NB4 (cell line): ENCODE measurements around the gene MAN1B1.
A peak's percentile ranks its signal among the peaks of the same experiment; 100 is the strongest.

Source experiments
- DNase-seq: peaks from one replicate; pipeline ENCODE4 v3.0.0; 2010; ENCODE audit warnings: low read depth
- H3K4me3 ChIP-seq: one replicate; pipeline ENCODE4 v1.5.1; 2011; ENCODE audit warnings: mild to moderate bottlenecking, low read depth, low read length, moderate library complexity
- MYC ChIP-seq: IDR thresholded peaks from 2 replicates; pipeline ENCODE4 v1.6.1; 2011; ENCODE audit warnings: low read depth, low read length
- POLR2A ChIP-seq: IDR thresholded peaks from 2 replicates; pipeline ENCODE4 v1.6.1; 2011; ENCODE audit warnings: mild to moderate bottlenecking; ENCODE audit not compliant: insufficient read length; ENCODE audit errors: extremely low read depth
- TF ChIP-seq, protein P1 (sequence below): IDR thresholded peaks from one replicate; pipeline ENCODE4 v1.5.1; 2012; ENCODE audit warnings: low read depth, low read length
- TF ChIP-seq, protein P2 (sequence below): IDR thresholded peaks from 2 replicates; pipeline ENCODE4 v1.6.1; 2011; ENCODE audit warnings: low read depth, low read length

MAN1B1 gene

DNA sequence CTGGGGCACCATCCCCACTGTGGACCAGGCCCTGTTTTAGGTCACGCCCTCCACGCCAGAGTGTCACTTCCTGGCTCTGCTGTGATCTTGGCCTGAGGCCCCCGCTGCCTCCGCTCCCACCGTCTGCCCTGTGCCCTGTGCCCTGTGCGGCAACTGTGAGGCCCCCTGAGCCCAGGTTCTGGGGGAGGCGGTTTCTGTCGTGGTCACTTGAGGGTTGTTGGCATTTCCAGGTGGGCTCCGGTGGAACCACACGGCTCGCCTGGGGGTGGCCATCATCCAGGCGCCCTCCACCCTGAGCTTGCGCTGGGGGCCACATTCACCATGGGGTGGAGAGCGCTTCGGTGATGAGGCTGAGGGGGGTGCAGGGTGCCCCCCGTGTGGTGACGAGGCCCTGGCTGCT is 21.2 kb downstream of the MAN1B1 start:
- no peak for TF ChIP-seq MYC
- TF ChIP-seq, protein P1, sequence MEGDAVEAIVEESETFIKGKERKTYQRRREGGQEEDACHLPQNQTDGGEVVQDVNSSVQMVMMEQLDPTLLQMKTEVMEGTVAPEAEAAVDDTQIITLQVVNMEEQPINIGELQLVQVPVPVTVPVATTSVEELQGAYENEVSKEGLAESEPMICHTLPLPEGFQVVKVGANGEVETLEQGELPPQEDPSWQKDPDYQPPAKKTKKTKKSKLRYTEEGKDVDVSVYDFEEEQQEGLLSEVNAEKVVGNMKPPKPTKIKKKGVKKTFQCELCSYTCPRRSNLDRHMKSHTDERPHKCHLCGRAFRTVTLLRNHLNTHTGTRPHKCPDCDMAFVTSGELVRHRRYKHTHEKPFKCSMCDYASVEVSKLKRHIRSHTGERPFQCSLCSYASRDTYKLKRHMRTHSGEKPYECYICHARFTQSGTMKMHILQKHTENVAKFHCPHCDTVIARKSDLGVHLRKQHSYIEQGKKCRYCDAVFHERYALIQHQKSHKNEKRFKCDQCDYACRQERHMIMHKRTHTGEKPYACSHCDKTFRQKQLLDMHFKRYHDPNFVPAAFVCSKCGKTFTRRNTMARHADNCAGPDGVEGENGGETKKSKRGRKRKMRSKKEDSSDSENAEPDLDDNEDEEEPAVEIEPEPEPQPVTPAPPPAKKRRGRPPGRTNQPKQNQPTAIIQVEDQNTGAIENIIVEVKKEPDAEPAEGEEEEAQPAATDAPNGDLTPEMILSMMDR = no peak
- no peak for TF ChIP-seq POLR2A
- TF ChIP-seq, protein P2, sequence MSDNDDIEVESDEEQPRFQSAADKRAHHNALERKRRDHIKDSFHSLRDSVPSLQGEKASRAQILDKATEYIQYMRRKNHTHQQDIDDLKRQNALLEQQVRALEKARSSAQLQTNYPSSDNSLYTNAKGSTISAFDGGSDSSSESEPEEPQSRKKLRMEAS = no peak
- no peak overlapping the region for H3K4me3 ChIP-seq
- no peak for DNase-seq

DNA sequence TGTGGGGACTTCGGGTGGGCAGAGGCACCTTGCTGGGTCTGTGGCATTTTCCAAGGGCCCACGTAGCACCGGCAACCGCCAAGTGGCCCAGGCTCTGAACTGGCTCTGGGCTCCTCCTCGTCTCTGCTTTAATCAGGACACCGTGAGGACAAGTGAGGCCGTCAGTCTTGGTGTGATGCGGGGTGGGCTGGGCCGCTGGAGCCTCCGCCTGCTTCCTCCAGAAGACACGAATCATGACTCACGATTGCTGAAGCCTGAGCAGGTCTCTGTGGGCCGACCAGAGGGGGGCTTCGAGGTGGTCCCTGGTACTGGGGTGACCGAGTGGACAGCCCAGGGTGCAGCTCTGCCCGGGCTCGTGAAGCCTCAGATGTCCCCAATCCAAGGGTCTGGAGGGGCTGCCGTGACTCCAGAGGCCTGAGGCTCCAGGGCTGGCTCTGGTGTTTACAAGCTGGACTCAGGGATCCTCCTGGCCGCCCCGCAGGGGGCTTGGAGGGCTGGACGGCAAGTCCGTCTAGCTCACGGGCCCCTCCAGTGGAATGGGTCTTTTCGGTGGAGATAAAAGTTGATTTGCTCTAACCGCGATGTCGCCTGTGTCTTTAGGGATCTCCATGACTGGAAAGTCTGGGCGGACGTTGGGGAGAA is 21.9 kb downstream of the MAN1B1 start:
- no peak for DNase-seq
- H3K4me3 ChIP-seq = no peak overlapping the region
- TF ChIP-seq, protein P2 = no peak
- TF ChIP-seq POLR2A = peak; percentile 15

DNA sequence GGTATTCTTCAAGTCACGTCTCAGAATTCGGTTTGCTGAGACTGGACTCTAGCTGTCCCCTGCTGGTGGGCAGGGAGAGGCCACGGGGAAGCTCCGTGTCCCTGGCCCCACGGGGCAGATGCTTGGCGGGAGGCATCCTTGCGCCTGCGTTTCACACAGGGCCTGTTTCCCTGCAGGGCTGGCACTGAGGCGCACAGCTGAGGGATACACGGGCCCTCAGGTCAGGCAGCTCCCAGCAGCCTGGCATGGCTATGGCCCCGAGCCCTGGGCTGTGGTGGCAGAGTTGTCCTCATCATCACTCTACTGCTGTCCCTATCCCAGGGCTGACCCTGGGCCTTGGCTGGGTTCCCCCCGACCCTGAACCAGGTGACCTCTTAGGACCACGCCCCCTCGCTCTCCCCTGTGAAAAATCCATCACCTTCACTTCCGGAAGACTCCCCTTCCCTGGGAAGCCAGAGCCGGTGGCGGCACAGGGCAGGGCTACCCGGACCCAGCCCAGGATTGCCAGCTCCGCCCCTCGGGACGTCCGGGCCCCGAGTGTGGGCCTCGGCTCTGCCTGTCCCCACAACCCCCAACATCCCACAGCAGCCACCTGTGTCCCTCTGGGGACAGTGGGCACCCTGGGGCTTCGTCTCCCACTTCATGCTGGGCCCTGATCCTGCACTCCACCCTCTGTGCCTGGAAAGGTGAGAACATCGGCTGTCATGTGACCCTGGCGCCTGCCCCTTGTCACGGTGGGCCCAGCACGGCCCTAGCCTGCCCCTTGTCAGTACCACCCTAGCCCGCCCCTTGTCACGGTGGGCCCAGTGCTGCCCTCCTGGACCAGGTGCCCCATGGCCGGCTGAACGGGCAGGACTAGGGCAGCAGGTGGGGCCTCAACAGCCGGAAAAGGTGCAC is 22.7 kb downstream of the MAN1B1 start:
- TF ChIP-seq POLR2A = no peak
- H3K4me3 ChIP-seq = no peak overlapping the region
- DNase-seq = no peak

DNA sequence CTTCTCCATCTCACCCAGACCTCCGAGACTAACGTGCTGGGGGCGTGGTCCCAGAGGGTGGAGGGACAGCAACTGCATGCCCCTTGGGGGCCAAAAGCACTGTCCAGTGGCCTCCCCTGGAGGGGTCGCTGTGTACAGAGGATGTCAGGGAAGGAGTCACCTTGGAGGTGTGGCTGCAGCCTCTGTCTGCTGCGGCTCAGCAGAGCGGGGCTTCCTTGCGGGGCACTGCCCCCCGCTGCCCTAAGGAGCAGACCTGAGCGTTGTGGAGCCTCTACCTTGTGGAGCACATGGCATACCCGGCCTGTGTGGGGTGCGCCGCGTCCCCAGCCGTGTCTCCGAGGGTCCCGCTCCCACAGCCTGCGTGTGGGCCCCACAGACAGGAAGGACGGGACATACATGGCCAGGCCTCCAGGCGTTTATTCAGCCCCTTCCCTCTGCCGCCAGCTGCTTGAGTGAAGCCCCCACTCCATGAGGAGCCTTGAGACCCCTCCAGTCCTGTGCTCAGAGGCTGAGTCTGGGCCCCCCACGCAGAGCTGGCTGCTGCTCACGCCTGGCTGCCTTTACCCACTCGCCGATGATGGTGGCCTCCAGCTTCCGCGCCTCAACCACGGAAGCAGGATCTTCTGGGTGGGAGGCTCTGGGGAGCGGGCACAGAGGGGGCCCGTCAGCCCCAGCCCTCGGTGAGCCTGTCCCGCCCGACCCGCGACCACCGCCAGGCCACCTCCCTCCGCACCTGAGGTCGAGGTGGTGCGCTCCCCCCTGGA is 23.5 kb downstream of the MAN1B1 start:
- no peak overlapping the region for H3K4me3 ChIP-seq
- TF ChIP-seq, protein P1 = no peak
- TF ChIP-seq, protein P2 = no peak
- TF ChIP-seq MYC (no peak), POLR2A (no peak)
- DNase-seq = no peak

DNA sequence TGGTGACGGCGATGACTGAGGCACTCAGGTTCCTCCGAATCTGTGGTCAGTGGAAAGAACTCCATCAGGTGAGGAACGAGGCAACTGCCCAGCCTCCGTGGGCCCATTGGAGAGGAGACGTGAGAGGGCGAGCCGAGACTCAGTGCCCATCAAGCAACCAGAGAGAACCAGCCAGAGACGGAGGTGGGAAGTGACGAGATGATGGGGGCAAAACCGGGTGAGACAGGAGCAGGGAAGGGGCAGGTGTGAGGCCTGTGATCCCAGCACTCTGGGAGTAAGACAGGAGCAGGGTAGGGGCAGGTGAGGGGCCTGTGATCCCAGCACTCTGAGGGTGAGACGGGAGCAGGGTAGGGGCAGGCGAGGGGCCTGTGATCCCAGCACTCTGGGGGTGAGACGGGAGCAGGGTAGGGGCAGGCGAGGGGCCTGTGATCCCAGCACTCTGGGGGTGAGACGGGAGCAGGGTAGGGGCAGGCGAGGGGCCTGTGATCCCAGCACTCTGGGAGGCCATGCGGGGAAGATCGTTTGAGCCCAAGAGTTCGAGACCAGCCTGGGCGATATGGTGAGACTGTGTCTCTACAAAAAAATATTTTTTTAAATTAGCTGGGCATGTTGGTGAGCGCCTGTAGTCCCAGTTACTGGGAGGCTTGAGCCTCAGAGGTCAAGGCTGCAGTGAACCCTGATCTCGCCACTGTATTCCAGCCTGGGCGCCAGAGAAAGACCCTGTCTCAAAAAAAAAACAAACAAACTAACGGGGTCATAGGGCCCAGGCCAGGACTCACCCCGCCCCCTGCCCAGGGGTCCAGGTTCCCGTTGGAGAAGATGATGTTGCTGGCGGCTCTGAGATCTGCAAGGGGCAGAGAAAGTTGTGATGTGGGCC is 24.4 kb downstream of the MAN1B1 start:
- H3K4me3 ChIP-seq = no peak overlapping the region
- TF ChIP-seq, protein P1 = no peak
- DNase-seq = no peak

DNA sequence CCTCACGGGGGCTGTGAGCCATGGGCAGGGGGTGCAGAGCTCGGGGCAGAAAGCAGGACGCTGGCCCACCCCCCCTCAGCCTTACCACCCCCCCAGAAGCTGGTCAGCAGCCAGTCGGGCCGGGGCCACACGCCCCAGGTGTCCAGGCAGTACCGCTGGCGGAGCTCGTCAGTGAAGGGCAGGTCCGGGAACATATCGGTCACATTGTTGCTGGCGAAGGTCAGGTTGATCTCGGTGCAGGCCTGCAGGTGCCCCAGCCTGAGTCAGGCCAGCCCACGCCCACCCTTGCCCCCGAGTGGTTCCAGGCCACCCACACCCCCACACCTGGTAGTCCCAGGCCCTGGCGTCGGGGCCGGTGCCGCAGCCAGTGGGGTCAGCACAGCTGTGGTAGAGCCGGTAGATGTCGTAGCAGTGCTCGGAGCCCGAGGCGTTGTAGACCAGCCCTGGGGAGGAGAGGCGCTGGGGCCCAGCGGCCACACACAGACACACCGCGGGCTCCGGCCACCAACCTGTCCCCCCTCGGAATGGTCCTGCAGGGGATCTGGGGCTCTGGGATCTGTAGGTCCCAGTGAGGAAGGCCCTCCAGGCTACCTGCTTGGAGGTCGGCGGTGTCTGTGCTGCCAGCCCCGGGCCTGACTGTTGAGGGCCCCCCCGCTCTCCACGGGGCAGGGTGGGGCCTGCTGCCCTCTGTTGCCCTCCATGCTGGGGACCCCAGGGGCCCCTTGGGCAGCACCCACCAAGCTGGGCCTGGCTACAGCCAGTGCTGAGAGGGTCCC is 25.2 kb downstream of the MAN1B1 start:
- no peak overlapping the region for H3K4me3 ChIP-seq
- DNase-seq = no peak
- TF ChIP-seq POLR2A = no peak
- TF ChIP-seq MYC = no peak
